Activated T-cell treated with anti-CD3 and anti-CD28 coated beads, Interleukin-2, amount 50 U/mL, for 4 hours (primary cell): ENCODE data around the gene HYKK. TPM values are rescaled to one million over a fixed set of nuclear protein-coding genes. Genes with fewer than 3 reads are reported as not detected.
"Not testable (repeated sequence)": the region's sequence is repeated elsewhere in the genome, so short reads cannot be mapped to it uniquely, and the experiment has no call there.

Experiments
- ATAC-seq, 2 donors: fragments of 200-7000 bp; cut with Tn5 transposase; one replicate each; pipeline ENCODE4 v1.10.0; 2021
- DNase-seq: peaks from one replicate; pipeline ENCODE4 v3.0.0-alpha.2; 2020
- H3K27me3 Mint-ChIP-seq: one replicate; pipeline ENCODE4 v1.8.0; 2021; ENCODE audit warnings: low read depth, mixed read lengths
- H3K36me3 Mint-ChIP-seq: one replicate; pipeline ENCODE4 v1.8.0; 2022; ENCODE audit warnings: mixed read lengths; ENCODE audit not compliant: insufficient read depth
- H3K4me1 Mint-ChIP-seq: one replicate; pipeline ENCODE4 v1.8.0; 2021; ENCODE audit warnings: low read depth, mixed read lengths
- H3K4me3 Mint-ChIP-seq: one replicate; pipeline ENCODE4 v1.8.0; 2021; ENCODE audit warnings: mild to moderate bottlenecking, moderate library complexity, mixed read lengths
- H3K9me3 Mint-ChIP-seq: one replicate; pipeline ENCODE4 v1.8.0; 2021; ENCODE audit warnings: mixed read lengths
- total RNA-seq, 3 donors: library from RNA; stranded (reverse); gene quantifications; one replicate each; pipeline ENCODE4 v1.2.1, GENCODE V29; 2021

HYKK gene
- total RNA-seq, 3 donors from 2014 or later = 0.58 to 1.2 (median 0.76) TPM

DNA sequence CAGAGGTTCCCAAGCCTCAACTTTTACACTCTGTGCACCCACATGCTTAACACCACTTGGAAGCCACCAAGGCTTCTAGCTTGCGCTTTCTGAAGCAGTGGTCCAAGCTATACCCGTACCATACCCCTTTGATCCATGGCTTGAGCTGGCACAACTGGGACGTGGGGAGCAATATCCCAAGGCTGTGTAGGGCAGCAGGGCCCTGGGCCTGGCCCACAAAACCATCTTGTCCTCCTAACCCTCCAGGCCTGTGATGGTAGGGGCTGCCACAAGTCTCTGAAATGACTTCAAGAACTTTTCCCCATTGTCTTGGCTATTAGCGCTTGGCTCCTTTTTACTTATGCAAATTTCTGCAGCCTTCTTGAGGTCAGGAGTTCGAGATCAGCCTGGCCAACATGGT is 16.9 kb downstream of the HYKK start:
- Mint-ChIP-seq H3K4me1 (no peaks in the 10 kb centered on the region), H3K9me3 (no peaks in the 10 kb centered on the region), H3K4me3 (no peak overlapping the region), H3K27me3 (no peaks in the 10 kb centered on the region), H3K36me3 (no peaks in the 10 kb centered on the region)
- no peak for DNase-seq
- ATAC-seq = no peak

DNA sequence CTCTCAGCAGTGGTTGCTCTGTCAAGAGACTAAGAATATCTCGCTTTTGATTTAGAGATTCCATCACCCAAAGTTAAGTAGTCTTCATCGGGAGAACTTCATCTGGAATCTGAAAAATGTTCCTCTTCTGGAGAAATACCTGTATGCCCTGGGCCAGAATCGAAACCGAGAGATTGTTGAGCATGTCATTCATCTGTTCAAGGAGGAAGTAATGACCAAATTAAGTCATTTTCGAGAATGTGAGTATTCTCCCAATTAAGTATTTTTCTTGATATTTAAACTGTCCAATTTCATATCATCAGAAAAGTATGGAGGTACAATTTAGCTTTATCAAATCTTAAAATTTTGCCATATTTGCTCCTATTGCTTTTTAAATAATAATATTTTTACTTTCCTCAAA is 19.9 kb downstream of the HYKK start:
- DNase-seq (no peak), ATAC-seq (no peak)
- no peak overlapping the region for H3K4me3 Mint-ChIP-seq
- H3K9me3 Mint-ChIP-seq = no peaks in the 10 kb centered on the region
- no peaks in the 10 kb centered on the region for H3K4me1 Mint-ChIP-seq
- no peaks in the 10 kb centered on the region for H3K36me3 Mint-ChIP-seq
- H3K27me3 Mint-ChIP-seq = no peaks in the 10 kb centered on the region

DNA sequence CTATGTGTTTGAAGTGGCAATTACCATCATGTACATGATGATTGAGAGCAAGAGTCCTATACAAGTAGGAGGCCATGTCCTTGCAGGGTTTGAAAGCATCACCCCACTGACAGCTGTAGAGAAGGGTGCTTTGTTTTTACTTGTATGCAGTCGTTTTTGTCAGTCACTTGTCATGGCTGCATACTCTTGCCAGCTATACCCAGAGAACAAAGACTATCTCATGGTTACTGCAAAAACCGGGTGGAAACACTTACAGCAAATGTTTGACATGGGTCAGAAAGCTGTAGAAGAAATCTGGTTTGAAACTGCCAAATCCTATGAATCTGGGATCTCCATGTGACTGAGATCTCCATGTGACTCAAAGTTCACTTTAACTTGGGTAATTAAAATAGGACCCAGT is 26.0 kb downstream of the HYKK start:
- no peak for ATAC-seq

DNA sequence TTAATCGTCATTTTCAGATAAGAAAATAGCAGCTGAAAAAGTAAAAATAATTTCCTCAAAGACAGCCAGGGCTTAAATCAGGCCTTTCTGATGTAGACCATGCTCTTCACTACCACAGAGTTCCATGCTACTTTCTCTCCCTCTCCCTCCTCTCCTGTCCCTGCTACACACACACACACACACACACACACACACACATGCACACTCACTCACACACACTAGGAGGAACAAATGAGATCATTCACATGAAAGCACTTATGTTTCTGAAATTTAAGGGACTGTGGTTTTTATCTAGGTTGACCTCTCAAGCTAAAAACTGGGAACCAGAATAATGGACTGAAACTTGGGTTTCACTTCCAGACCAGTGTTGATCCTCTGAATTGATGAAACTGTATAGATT is 28.8 kb downstream of the HYKK start:
- ATAC-seq = no peak
- H3K9me3 Mint-ChIP-seq = no peaks in the 10 kb centered on the region
- DNase-seq = no peak
- H3K27me3 Mint-ChIP-seq = no peaks in the 10 kb centered on the region
- peaks cover 4% of the 10 kb centered on the region for H3K4me1 Mint-ChIP-seq
- H3K4me3 Mint-ChIP-seq = no peak overlapping the region
- H3K36me3 Mint-ChIP-seq = no peaks in the 10 kb centered on the region

More for the DNA sequence above, 26.0 kb downstream of the HYKK start:
- Mint-ChIP-seq H3K4me3 (no peak overlapping the region), H3K4me1 (no peaks in the 10 kb centered on the region), H3K27me3 (no peaks in the 10 kb centered on the region), H3K36me3 (no peaks in the 10 kb centered on the region), H3K9me3 (no peaks in the 10 kb centered on the region)
- no peak for DNase-seq

DNA sequence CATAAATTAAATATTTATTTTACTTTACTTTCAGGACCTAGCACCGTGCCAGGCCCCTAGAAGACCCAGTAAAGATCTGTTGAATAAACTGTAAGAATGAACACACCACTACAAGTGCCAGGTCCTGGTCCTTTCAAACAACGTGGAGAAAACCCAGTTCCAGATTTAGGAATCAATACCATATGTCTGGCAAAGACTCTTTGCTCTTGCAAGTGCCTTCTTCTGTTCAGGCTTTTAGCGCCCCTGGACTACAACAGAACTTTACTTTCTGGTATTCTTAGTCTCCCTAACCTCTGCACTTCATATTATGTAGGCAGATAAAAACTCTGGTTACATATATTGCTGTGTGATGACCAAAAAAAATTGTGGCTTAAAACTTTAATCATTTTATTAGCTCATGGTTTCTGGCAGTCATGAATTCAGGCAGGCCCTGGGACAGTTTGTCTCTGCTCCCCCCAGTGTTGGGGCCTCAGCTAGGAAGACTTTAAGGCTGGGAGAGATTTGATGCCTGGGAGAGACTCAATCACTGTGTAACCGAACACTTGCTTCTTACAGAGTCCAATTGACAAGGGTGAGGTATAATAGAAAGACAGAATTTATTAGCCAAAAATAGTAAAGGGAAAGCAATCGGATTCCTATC is 30.0 kb downstream of the HYKK start:
- Mint-ChIP-seq H3K4me1 (peaks cover 13% of the 10 kb centered on the region), H3K9me3 (no peaks in the 10 kb centered on the region), H3K36me3 (peaks cover 7% of the 10 kb centered on the region), H3K27me3 (no peaks in the 10 kb centered on the region), H3K4me3 (no peak overlapping the region)
- ATAC-seq (no peak), DNase-seq (no peak)

DNA sequence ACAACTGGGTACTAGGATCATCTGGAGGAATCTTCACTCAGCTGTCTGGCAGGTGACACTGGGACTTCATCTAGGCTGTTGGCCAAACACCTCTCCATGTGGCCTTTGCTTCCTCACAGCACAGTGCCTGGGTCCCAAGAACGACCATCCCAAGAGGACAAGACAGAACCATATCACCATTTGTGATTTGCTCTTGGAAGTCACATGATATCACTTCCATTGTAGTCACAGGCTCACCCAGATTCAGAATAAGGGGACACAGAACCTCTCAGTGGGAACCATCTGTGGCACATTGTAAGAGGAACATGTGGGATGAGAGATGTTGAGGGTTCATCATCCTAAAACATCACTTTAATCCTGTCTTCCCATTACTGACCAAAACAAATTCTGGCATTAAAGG is 31.0 kb downstream of the HYKK start:
- Mint-ChIP-seq H3K4me3 (no peak overlapping the region), H3K27me3 (no peaks in the 10 kb centered on the region), H3K9me3 (no peaks in the 10 kb centered on the region), H3K36me3 (peaks cover 11% of the 10 kb centered on the region), H3K4me1 (peaks cover 22% of the 10 kb centered on the region)
- no peak for DNase-seq
- ATAC-seq = no peak

DNA sequence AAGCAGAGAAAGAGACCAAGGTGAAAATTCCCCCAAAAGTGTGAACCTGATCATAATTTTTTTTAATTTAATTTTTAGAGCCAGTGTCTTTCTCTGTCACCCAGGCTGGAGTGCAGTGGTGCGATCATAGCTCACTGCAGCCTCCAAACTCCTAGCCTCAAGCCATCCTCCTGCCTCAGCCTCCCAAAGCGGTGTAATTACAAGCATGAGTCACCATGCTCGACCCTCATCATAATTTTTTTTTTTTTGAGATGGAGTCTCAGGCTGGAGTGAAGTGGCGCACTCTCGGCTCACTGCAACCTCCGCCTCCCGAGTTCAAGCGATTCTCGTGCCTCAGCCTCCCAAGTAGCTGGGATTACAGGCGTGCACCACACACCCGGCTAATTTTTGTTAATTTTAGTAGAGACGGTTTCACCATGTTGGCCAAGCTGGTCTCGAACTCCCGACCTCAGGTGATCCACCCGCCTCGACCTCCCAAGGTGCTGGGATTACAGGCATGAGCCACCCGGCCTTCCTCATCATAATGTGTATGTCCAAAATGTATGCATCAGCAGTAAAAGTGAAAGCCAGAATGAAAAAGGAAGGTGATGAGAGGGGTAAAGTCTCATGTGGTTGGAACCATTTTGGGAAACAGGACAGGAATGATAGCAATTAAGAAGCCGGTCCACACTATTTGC is 32.2 kb downstream of the HYKK start:
- H3K9me3 Mint-ChIP-seq, ATAC-seq, DNase-seq, H3K27me3 Mint-ChIP-seq: not testable (repeated sequence)
- H3K36me3 Mint-ChIP-seq = peaks cover 12% of the 10 kb centered on the region
- peaks cover 24% of the 10 kb centered on the region for H3K4me1 Mint-ChIP-seq
- peak overlapping the region; percentile 99 for H3K4me3 Mint-ChIP-seq

DNA sequence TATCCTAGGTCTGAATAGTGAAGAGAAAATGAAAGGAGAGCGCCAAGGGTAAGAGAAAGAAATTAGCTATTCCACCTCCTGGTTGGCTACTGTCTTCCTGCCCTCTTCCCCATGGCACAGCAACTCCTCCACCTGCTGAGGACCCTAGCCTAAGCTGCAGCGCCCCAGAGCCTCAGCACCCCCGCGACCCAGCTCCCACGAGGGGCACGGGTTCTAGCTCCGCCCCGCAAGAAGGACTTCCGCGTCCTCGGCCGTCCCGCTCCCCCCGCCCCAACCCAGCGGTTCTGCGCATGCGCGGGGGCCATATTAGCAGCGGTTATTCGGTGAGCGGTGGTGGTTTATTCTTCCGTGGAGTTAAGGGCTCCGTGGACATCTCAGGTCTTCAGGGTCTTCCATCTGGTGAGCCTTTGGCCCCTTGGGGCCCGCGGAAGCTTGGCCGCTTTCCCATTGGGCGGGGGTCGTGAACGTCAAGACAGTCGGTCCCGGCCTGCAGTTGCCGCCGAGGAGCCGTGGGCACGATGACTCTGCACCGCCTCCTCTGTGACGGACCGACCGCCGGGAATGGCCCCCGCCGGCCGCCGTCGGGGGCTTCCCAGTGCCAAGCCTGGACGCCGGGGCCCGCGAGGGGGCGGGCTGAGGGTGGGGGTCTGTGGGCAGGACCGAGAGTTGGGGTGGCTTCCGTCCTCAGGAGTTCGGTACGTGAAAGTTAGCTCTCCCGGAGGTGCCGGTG is 32.9 kb downstream of the HYKK start, which contains the start of gene PSMA4:
TSS of gene PSMA4 (plus strand) at position 304 of the 730 bp plus-strand sequence. CDS start 1,484 bp downstream, outside the sequence.
- ATAC-seq = peak; percentile 87 to 88
- H3K9me3 Mint-ChIP-seq = no peaks in the 10 kb centered on the region
- no peaks in the 10 kb centered on the region for H3K27me3 Mint-ChIP-seq
- peaks cover 24% of the 10 kb centered on the region for H3K4me1 Mint-ChIP-seq
- peaks cover 14% of the 10 kb centered on the region for H3K36me3 Mint-ChIP-seq
- peak within 1 kb of the TSS; percentile 99 for H3K4me3 Mint-ChIP-seq
- peak; percentile 94 for DNase-seq

DNA sequence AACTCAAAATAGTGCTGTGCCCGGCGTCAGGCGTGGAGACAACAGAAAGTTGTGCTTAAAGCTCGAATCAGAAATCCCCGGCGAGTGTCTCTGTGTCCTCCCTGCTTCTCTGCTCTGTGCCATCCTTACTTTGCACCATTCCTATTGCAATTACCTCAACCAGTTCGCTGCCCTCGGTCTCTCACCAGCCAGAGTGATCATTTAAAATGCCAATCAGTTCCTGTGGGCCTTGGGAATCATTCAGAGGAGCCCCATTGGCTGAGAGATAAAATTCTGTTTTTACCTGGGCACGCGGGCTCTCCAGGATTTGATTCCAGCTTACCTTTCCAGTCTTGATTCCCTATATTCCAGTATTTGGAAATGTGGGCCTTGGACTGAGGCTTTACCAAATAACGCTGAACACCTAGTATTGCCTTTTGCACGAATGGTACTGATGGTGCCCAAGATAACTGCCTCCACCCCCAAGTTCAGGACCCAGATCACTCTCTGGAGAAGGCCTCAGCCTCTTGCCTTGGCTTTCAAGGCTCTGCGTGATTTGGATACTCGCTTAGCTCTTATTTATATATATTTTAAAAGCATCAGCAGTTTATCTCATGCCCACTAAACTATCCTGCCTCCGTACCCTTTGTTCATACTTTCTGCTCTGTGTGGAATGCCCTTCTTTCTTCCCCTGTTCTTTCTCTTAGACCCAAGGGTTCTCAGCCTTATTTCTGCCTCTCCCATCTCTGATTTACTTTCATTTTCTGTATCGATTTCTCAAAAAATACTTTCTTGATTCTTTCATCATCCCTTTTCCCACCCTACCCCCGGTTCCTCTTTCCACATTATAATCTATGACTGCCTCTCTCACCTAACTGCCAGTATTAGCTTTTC is 33.7 kb downstream of the HYKK start:
- no peaks in the 10 kb centered on the region for H3K9me3 Mint-ChIP-seq
- H3K27me3 Mint-ChIP-seq = no peaks in the 10 kb centered on the region
- H3K4me1 Mint-ChIP-seq = peaks cover 24% of the 10 kb centered on the region
- no peak for ATAC-seq
- H3K36me3 Mint-ChIP-seq = peaks cover 18% of the 10 kb centered on the region
- H3K4me3 Mint-ChIP-seq = peak overlapping the region; percentile 99
- no peak for DNase-seq

DNA sequence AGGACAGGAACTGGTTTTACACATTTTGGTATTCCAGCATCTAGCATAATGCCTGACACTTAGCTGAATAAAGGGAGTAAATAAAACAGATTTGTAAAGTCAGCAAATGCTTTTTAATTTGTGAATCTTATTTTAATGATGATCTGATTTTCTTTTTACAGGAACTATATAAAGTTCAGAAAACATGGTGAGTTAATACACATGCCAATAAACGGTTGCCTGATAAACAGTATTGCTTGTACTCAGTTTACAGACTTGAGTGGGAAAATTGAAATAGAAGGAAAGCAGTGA is 34.3 kb downstream of the HYKK start:
- no peak for DNase-seq
- peaks cover 24% of the 10 kb centered on the region for H3K4me1 Mint-ChIP-seq
- no peaks in the 10 kb centered on the region for H3K9me3 Mint-ChIP-seq
- peak overlapping the region; percentile 99 for H3K4me3 Mint-ChIP-seq
- H3K36me3 Mint-ChIP-seq = peaks cover 21% of the 10 kb centered on the region
- no peak for ATAC-seq
- no peaks in the 10 kb centered on the region for H3K27me3 Mint-ChIP-seq

DNA sequence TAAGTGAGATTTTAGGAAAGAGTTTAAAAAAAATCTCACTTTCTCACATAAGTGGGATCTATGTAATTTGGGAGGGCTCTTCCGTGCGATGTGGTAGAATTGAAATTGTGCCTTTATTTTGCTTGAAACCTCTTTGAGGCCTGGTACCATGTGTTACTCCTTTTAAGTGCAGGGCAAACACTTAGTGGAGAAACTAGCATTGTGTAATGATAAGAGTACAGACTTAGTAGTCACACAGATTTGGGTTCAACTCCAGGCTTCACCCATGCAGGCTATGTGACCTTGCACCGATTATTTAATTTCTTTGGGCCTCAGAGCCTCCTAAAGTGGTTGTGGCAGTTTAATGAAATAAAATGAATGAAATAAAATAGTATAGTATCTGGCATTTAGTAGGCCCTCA is 35.3 kb downstream of the HYKK start:
- Mint-ChIP-seq H3K27me3 (no peaks in the 10 kb centered on the region), H3K4me3 (peak overlapping the region; percentile 99), H3K4me1 (peaks cover 24% of the 10 kb centered on the region), H3K9me3 (no peaks in the 10 kb centered on the region), H3K36me3 (peaks cover 21% of the 10 kb centered on the region)
- DNase-seq = no peak
- no peak for ATAC-seq

DNA sequence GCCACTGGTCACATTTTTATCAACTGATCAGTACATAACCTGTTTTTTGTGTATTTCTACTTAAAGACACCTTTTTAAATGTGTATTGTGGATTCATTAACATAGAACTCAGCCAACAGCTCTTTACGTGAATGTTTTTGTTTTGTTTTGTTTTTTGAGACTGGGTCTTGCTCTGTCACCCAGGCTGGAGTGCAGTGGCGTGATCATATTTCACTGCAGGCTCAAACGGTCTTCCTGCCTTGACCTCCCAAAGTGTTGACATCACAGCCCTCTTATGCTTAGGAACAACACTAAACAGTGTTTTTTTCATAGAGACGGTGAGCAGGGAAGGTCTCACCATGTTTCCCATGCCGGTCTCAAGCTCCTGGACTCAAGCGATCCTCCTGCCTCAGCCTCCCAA is 42.8 kb downstream of the HYKK start:
- Mint-ChIP-seq H3K4me1 (no peaks in the 10 kb centered on the region), H3K9me3 (no peaks in the 10 kb centered on the region), H3K36me3 (peaks cover 29% of the 10 kb centered on the region), H3K4me3 (no peak overlapping the region), H3K27me3 (no peaks in the 10 kb centered on the region)
- no peak for ATAC-seq
- DNase-seq = no peak

DNA sequence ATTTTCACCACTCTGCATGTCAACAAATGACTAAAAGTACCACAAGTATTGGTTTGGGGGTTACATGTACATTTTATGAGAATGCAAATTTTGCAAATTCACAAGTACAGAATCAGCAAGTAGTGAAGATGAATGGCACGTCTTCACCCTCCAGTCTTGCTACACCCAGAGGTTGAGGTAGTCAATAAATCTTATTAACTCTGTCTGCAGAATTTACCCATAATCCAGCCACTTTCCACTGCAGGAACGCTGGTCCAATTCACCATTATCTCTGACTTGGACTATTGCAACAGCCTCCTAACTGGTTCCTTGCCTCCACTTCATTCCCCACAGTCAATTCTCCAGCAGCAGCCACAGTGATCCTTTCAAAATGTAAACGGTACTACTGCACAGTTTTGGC is 43.4 kb downstream of the HYKK start:
- no peaks in the 10 kb centered on the region for H3K27me3 Mint-ChIP-seq
- H3K4me1 Mint-ChIP-seq = no peaks in the 10 kb centered on the region
- peaks cover 24% of the 10 kb centered on the region for H3K36me3 Mint-ChIP-seq
- no peak for DNase-seq
- H3K4me3 Mint-ChIP-seq = no peak overlapping the region
- no peaks in the 10 kb centered on the region for H3K9me3 Mint-ChIP-seq
- ATAC-seq = no peak

DNA sequence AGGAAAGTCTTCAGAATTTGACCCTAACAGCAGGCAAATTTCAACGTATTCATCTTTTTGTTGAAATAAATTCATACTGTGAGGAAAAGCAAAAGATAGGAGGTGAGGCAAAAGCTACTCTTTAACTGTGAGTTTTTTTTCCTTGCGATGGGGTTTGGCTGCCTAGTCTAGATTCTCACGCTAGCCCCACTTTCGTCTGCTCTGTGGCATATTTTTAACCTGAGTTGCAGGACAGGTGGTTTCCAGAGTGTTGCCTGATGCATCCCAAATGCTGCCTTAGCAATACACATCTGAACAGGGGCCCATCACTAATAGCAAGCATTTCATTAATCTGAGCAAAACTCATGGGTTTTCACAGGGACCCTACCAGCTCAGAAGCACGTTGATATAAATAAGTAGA is 44.5 kb downstream of the HYKK start:
- Mint-ChIP-seq H3K4me3 (no peak overlapping the region), H3K27me3 (no peaks in the 10 kb centered on the region), H3K9me3 (no peaks in the 10 kb centered on the region), H3K4me1 (no peaks in the 10 kb centered on the region), H3K36me3 (peaks cover 22% of the 10 kb centered on the region)
- ATAC-seq (no peak), DNase-seq (no peak)
